HCT116 (cell line): ENCODE data around the gene C4BPA. TPM values are rescaled to one million over a fixed set of nuclear protein-coding genes. Genes with fewer than 3 reads are reported as not detected.

Source experiments
- ATAC-seq: fragments of 200-7000 bp; cut with Tn5 transposase; 2 replicates; pipeline ENCODE4 v1.9.1; 2020; ENCODE audit warnings: mild to moderate bottlenecking, moderate library complexity
- BruUV-seq: library from RNA; stranded (reverse); fragments of 400-500 nt; replicated peaks from 2 replicates; lab custom pipeline; 2021; lab: Mats Ljungman, UMichigan
- CTCF ChIA-PET: fragments of 300-600 bp; sonication (Branson Sonifier 250); formaldehyde crosslinking; loops from one replicate; lab custom pipeline; 2021; ENCODE audit warnings: antibody characterized with exemption; lab: Charles Lee
- POLR2A ChIA-PET: fragments of 300-600, 350-600 bp; sonication (Branson Sonifier 250); formaldehyde crosslinking; loops from one replicate; lab custom pipeline; 2021; ENCODE audit warnings: antibody characterized with exemption; lab: Charles Lee
- RAD21 ChIA-PET, 2 experiments: fragments of 300-600 bp; sonication (Branson Sonifier 250); formaldehyde crosslinking; loops; one replicate each; lab custom pipeline; 2023; ENCODE audit warnings: low total read pairs in 2 of 2; ENCODE audit not compliant: uncharacterized antibody in 2 of 2, unreplicated experiment in 2 of 2, low non-redundant PET in 1 of 2; lab: Charles Lee
- DNase-seq: peaks from one replicate; pipeline ENCODE4 v3.0.0-alpha.2; 2010; ENCODE audit warnings: low read depth, low spot score
- H2AFZ ChIP-seq: fragments of 200-600 bp; shearing (Covaris generic), sonication (generic); 2 replicates; pipeline ENCODE4 v1.6.1; 2017; ENCODE audit warnings: low read depth, mixed run types, mixed read lengths, antibody characterized with exemption, low read length; ENCODE audit not compliant: poor library complexity, severe bottlenecking
- H3K27ac ChIP-seq: 2 replicates; pipeline ENCODE4 v1.5.1; 2012; ENCODE audit warnings: low read depth, low read length
- H3K27me3 ChIP-seq: fragments of 200-600 bp; sonication (generic); 2 replicates; pipeline ENCODE4 v1.6.1; 2016; ENCODE audit warnings: mixed run types, low read length, mixed read lengths; ENCODE audit not compliant: insufficient read depth
- H3K36me3 ChIP-seq, 2 experiments: fragments of 200-500 bp in 1 of 2; fragments of 200-600 bp in 1 of 2; sonication (Bioruptor generic) in 1 of 2; sonication (generic) in 1 of 2; 2 replicates each; pipeline versions ENCODE4 v1.5.1 to v1.6.1; 2014 to 2016; ENCODE audit warnings: low read length in 2 of 2, inconsistent platforms in 1 of 2, mixed read lengths in 1 of 2, mixed run types in 1 of 2; ENCODE audit not compliant: insufficient read depth in 2 of 2, control insufficient read depth in 1 of 2
- H3K4me1 ChIP-seq, 2 experiments: fragments of 200-600 bp in 1 of 2; sonication (generic) in 1 of 2; 2 replicates each; pipeline versions ENCODE4 v1.5.1 to v1.6.1; 2012 to 2017; ENCODE audit warnings: low read length in 2 of 2, inconsistent platforms in 1 of 2, mild to moderate bottlenecking in 1 of 2, mixed read lengths in 1 of 2, mixed run types in 1 of 2, moderate library complexity in 1 of 2; ENCODE audit not compliant: insufficient read depth in 2 of 2, control insufficient read depth in 1 of 2
- H3K4me2 ChIP-seq: fragments of 200-600 bp; sonication (generic); 2 replicates; pipeline ENCODE4 v1.6.1; 2017; ENCODE audit warnings: mixed run types, low read length, mixed read lengths
- H3K4me3 ChIP-seq, 2 experiments: fragments of 200-600 bp in 1 of 2; sonication (generic) in 1 of 2; replicated peaks in 1 of 2; 2 replicates each; pipeline ENCODE4 v1.5.1; 2011 to 2016; ENCODE audit warnings: low read length in 2 of 2, control low read depth in 1 of 2, low read depth in 1 of 2, mild to moderate bottlenecking in 1 of 2, mixed read lengths in 1 of 2, mixed run types in 1 of 2
- H3K79me2 ChIP-seq: fragments of 200-600 bp; sonication (generic); 2 replicates; pipeline ENCODE4 v1.6.1; 2017; ENCODE audit warnings: mild to moderate bottlenecking, mixed run types, low read length, moderate library complexity, mixed read lengths; ENCODE audit not compliant: insufficient read depth
- H3K9ac ChIP-seq: fragments of 200-600 bp; sonication (generic); 2 replicates; pipeline ENCODE4 v1.6.1; 2016; ENCODE audit warnings: low read length, mixed read lengths
- H3K9me2 ChIP-seq: fragments of 200-600 bp; sonication (generic), shearing (Covaris generic); 2 replicates; pipeline ENCODE4 v1.6.1; 2017; ENCODE audit warnings: mixed run types, mild to moderate bottlenecking, moderate library complexity; ENCODE audit not compliant: insufficient read depth
- H3K9me3 ChIP-seq, 2 experiments: fragments of 200-500 bp in 1 of 2; fragments of 200-600 bp in 1 of 2; sonication (Bioruptor generic) in 1 of 2; sonication (generic) in 1 of 2; 2 replicates each; pipeline ENCODE4 v1.6.1; 2014 to 2017; ENCODE audit warnings: low read length in 2 of 2, mixed read lengths in 2 of 2, inconsistent platforms in 1 of 2, low read depth in 1 of 2, mild to moderate bottlenecking in 1 of 2, mixed run types in 1 of 2, moderate library complexity in 1 of 2; ENCODE audit not compliant: control insufficient read depth in 1 of 2, insufficient read depth in 1 of 2
- H4K20me1 ChIP-seq: fragments of 200-600 bp; sonication (generic), shearing (Covaris generic); 2 replicates; pipeline ENCODE4 v1.6.1; 2017; ENCODE audit warnings: mixed run types, mild to moderate bottlenecking, moderate library complexity; ENCODE audit not compliant: insufficient read depth
- CEBPB ChIP-seq: IDR thresholded peaks from 2 replicates; pipeline ENCODE4 v1.6.1; 2012; ENCODE audit warnings: low read depth
- EGR1 ChIP-seq: IDR thresholded peaks from 2 replicates; pipeline ENCODE4 v1.6.1; 2012; ENCODE audit warnings: low read depth
- ELF1 ChIP-seq: IDR thresholded peaks from 2 replicates; pipeline ENCODE4 v1.6.1; 2012; ENCODE audit warnings: low read depth, borderline replicate concordance
- EZH2 ChIP-seq: fragments of 200-600 bp; sonication (generic); IDR thresholded peaks from 2 replicates; pipeline ENCODE4 v1.6.1; 2017; ENCODE audit warnings: antibody characterized with exemption, mixed run types
- EZH2phosphoT487 ChIP-seq: fragments of 200-600 bp; IDR thresholded peaks from 2 replicates; pipeline ENCODE4 v1.6.1; 2018; ENCODE audit warnings: antibody characterized with exemption, borderline replicate concordance
- FOSL1 ChIP-seq: IDR thresholded peaks from 2 replicates; pipeline ENCODE4 v1.6.1; 2012; ENCODE audit warnings: low read depth
- JUND ChIP-seq: IDR thresholded peaks from 2 replicates; pipeline ENCODE4 v1.6.1; 2012
- POLR2A ChIP-seq: IDR thresholded peaks from 2 replicates; pipeline ENCODE4 v1.7.0; 2011; ENCODE audit warnings: borderline replicate concordance; ENCODE audit not compliant: insufficient read depth, insufficient read length; ENCODE audit errors: extremely low read depth
- POLR2AphosphoS5 ChIP-seq: IDR thresholded peaks from 2 replicates; pipeline ENCODE4 v1.6.1; 2011; ENCODE audit warnings: mild to moderate bottlenecking, low read depth, low read length, moderate library complexity
- RAD21 ChIP-seq: IDR thresholded peaks from 2 replicates; pipeline ENCODE4 v1.6.1; 2012; ENCODE audit warnings: low read depth, mild to moderate bottlenecking
- REST ChIP-seq: IDR thresholded peaks from 2 replicates; pipeline ENCODE4 v1.6.1; 2012; ENCODE audit warnings: low read depth
- SP1 ChIP-seq: IDR thresholded peaks from 2 replicates; pipeline ENCODE4 v1.6.1; 2012; ENCODE audit warnings: low read depth
- SRF ChIP-seq: IDR thresholded peaks from 2 replicates; pipeline ENCODE4 v1.6.1; 2012; ENCODE audit warnings: low read depth
- TCF7L2 ChIP-seq: IDR thresholded peaks from 2 replicates; pipeline ENCODE4 v1.7.0; 2011; ENCODE audit warnings: borderline replicate concordance, inconsistent platforms; ENCODE audit not compliant: insufficient read depth, insufficient read length; ENCODE audit errors: extremely low read depth
- YY1 ChIP-seq: IDR thresholded peaks from 2 replicates; pipeline ENCODE4 v1.6.1; 2011; ENCODE audit warnings: low read length, low read depth, moderate library complexity, mild to moderate bottlenecking; ENCODE audit not compliant: insufficient replicate concordance; ENCODE audit errors: extremely low read depth
- ZFX ChIP-seq: fragments of 450-650 bp; IDR thresholded peaks from 2 replicates; pipeline ENCODE4 v1.6.1; 2017
- ZNF274 ChIP-seq: fragments of 200-500 bp; sonication (Bioruptor generic); IDR thresholded peaks from 2 replicates; pipeline ENCODE4 v1.6.1; 2014; ENCODE audit warnings: mild to moderate bottlenecking, low read depth, low read length, inconsistent platforms
- intact Hi-C: fragments of 100-400 bp; cut with micrococcal nuclease; formaldehyde crosslinking; loops from 2 replicates; pipeline ENCODE4 v1.10.0; 2022
- total RNA-seq: library from RNA; stranded (reverse); gene quantifications from one replicate; pipeline ENCODE4 v1.2.1, GENCODE V29; 2021; ENCODE audit not compliant: unreplicated experiment
- TF ChIP-seq, protein P1 (sequence below): IDR thresholded peaks from 2 replicates; pipeline ENCODE4 v1.6.1; 2012
- TF ChIP-seq, protein P2 (sequence below): IDR thresholded peaks from 2 replicates; pipeline ENCODE4 v1.6.1; 2012
- TF ChIP-seq, protein P3 (sequence below), 3 experiments: fragments of 200-600 bp in 1 of 3; sonication (generic) in 1 of 3; IDR thresholded peaks in 2 of 3; conservative IDR thresholded peaks in 1 of 3; 2 replicates each; pipeline ENCODE4 v1.5.1; 2012 to 2017; ENCODE audit warnings: low read depth in 2 of 3, low read length in 2 of 3, antibody characterized with exemption in 1 of 3, borderline replicate concordance in 1 of 3, control low read depth in 1 of 3, mild to moderate bottlenecking in 1 of 3, mixed read lengths in 1 of 3, mixed run types in 1 of 3, moderate library complexity in 1 of 3; ENCODE audit not compliant: insufficient read depth in 1 of 3

The C4BPA gene
- total RNA-seq, 1 experiment from 2014 or later: 0.32 TPM

GRCh38 chr1:207071426-207071825 is 32.6 kb upstream of the C4BPA start (continued):
- TF ChIP-seq FOSL1 (no peak), SRF (no peak), TCF7L2 (no peak)
- TF ChIP-seq, protein P1, sequence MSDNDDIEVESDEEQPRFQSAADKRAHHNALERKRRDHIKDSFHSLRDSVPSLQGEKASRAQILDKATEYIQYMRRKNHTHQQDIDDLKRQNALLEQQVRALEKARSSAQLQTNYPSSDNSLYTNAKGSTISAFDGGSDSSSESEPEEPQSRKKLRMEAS: no peak
- TF ChIP-seq, protein P2, sequence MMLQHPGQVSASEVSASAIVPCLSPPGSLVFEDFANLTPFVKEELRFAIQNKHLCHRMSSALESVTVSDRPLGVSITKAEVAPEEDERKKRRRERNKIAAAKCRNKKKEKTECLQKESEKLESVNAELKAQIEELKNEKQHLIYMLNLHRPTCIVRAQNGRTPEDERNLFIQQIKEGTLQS: no peak

- Histone ChIP-seq H3K79me2 (no peaks in the 10 kb centered on the region), H3K9me3 (no peaks in the 10 kb centered on the region), H3K4me3 (no peak overlapping the region), H3K36me3 (peaks cover 3 to 12% of the 10 kb centered on the region in 2 experiments; a peak in 1 of 4 replicates), H3K4me2 (no peak overlapping the region), H3K27me3 (no peaks in the 10 kb centered on the region), H3K9me2 (no peaks in the 10 kb centered on the region), H2AFZ (no peak overlapping the region), H3K27ac (no peak overlapping the region), H3K4me1 (no peaks in the 10 kb centered on the region), H4K20me1 (no peaks in the 10 kb centered on the region), H3K9ac (no peak overlapping the region)
- CTCF ChIA-PET: no interaction called here
- no peak for ATAC-seq
- RAD21 ChIA-PET: no interaction called here
- no TSS peak for BruUV-seq
- POLR2A ChIA-PET: no interaction called here
- no peak for TF ChIP-seq REST
- TF ChIP-seq, protein P2: no peak
- no peak for TF ChIP-seq EGR1
- no peak for TF ChIP-seq YY1
- TF ChIP-seq ZNF274: no peak
- TF ChIP-seq ZFX: no peak
- TF ChIP-seq TCF7L2: no peak
- no peak for TF ChIP-seq POLR2A
- no peak for TF ChIP-seq RAD21
- TF ChIP-seq SP1: no peak
- TF ChIP-seq, protein P3, sequence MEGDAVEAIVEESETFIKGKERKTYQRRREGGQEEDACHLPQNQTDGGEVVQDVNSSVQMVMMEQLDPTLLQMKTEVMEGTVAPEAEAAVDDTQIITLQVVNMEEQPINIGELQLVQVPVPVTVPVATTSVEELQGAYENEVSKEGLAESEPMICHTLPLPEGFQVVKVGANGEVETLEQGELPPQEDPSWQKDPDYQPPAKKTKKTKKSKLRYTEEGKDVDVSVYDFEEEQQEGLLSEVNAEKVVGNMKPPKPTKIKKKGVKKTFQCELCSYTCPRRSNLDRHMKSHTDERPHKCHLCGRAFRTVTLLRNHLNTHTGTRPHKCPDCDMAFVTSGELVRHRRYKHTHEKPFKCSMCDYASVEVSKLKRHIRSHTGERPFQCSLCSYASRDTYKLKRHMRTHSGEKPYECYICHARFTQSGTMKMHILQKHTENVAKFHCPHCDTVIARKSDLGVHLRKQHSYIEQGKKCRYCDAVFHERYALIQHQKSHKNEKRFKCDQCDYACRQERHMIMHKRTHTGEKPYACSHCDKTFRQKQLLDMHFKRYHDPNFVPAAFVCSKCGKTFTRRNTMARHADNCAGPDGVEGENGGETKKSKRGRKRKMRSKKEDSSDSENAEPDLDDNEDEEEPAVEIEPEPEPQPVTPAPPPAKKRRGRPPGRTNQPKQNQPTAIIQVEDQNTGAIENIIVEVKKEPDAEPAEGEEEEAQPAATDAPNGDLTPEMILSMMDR (IDR thresholded peaks at IDR 0.05 in 2 of 3, conservative IDR thresholded peaks at IDR 0.05 in 1 of 3; ENCODE audit: borderline replicate concordance in 1 of 3, insufficient read depth in 1 of 3, low read depth in 2 of 3, low read length in 2 of 3): no peak
- TF ChIP-seq CEBPB: no peak
- no peak for TF ChIP-seq EZH2
- no peak for TF ChIP-seq ELF1
- TF ChIP-seq JUND: no peak
- no peak for TF ChIP-seq POLR2AphosphoS5
- TF ChIP-seq EZH2phosphoT487: no peak
- intact Hi-C loops: no loop called here
- no peak for DNase-seq
Observed at GRCh38 chr1:207072233-207072632, 31.8 kb upstream of the C4BPA start.
